Embryonic facial prominence (tissue), 1 donor: ENCODE data around the gene NETO1.

Experiments used
- DNase-seq: peaks from one replicate; pipeline ENCODE4 v3.0.0-alpha.2; 2016; ENCODE audit errors: extremely low spot score

Gene NETO1, protein sequence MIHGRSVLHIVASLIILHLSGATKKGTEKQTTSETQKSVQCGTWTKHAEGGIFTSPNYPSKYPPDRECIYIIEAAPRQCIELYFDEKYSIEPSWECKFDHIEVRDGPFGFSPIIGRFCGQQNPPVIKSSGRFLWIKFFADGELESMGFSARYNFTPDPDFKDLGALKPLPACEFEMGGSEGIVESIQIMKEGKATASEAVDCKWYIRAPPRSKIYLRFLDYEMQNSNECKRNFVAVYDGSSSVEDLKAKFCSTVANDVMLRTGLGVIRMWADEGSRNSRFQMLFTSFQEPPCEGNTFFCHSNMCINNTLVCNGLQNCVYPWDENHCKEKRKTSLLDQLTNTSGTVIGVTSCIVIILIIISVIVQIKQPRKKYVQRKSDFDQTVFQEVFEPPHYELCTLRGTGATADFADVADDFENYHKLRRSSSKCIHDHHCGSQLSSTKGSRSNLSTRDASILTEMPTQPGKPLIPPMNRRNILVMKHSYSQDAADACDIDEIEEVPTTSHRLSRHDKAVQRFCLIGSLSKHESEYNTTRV

DNA sequence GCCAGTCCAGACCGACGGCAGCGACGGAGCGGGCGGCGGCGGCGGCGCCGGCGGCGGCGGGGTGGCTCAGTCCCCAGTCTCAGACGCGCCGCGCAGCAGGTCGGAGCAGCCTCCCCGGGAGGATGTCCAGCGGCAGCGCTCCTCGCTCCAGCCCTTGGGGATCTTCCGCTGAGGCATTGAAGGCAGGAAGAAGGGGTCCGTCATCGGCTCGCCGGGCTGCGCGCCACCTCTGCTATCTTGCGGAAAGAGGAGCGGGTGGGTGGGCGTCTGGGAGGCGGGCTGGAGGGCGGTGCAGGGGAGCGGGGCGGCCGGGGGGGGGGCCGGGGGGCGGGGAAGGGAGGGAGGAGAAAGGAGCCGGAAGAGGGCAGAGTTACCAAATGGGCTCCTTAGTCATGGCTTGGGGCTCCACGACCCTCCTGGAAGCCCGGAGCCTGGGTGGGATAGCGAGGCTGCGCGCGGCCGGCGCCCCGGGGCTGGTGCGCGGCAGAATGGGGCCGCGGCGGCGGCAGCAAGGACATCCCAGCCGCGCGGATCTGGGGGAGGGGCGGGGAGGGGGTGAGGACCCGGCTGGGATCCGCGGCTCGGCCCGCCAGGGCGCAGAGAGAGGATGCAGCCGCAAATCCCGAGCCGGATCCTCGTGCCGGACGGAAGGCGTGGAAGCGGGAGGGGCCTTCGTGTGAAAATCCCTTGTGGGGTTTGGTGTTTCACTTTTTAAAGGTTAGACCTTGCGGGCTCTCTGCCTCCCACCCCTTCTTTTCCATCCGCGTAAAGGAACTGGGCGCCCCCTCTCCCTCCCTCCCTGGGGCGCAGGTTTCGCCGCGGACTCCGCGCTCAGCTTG is at the start of gene NETO1:
Gene NETO1 (minus strand): TSS at position 242 of the 839 bp plus-strand sequence. CDS start 696 bp downstream, outside the sequence.
- no peak for DNase-seq

DNA sequence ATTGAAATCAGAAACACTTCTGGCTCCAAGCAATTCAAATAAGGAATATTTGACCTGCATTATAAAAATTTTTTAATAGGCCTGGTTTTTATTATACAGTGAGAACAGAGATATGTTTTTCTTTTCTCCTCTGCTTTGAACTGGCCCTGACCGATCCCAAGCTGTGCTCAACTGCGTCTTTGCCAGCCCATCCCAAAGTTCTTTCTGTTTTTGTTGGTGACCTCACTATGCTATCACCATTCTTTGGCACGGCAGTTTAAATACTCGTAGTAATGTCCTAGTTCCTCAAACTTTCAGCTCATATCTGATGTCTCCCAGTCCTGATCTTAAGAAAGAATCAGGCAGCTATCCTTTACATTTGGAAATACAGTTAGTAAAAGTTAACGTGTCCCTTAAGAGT is 42.3 kb upstream of the NETO1 start:
- DNase-seq = no peak

DNA sequence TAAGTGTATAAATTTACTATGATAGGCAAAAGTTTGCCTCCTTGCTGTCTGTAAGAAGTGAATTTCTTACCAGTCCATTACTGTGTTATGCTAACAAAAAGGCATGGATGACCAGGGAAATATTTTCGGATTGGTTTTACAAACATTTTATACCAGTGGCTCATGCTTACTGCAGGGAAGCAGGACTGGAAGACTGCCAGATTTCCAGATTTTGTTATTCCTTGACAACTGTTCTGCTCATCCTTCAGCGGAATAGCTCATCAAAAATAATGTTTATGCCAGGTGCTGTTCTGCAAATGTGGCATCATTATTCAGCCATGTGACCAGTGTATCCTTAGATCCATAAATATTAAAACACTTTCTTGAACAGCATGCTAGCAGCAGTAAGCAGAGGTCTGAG is 40.4 kb upstream of the NETO1 start:
- no peak for DNase-seq

DNA sequence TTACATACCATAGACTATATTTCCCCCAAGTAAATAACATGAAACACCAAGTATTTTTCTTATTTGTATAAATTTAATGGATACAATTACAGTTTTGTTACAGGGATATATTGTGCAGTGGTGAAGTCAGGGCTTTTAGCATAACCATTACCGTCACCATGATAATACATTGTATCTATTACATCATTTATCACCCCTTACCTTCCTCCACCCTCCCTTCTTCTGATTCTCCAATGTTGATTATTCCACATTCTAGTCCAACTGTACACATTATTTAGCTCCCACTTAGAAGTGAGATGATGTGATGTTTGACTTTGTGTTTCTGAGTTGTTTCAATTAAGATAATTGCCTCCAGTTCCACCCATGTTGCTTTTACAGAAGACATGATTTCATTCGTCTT is 35.2 kb upstream of the NETO1 start:
- DNase-seq = no peak

DNA sequence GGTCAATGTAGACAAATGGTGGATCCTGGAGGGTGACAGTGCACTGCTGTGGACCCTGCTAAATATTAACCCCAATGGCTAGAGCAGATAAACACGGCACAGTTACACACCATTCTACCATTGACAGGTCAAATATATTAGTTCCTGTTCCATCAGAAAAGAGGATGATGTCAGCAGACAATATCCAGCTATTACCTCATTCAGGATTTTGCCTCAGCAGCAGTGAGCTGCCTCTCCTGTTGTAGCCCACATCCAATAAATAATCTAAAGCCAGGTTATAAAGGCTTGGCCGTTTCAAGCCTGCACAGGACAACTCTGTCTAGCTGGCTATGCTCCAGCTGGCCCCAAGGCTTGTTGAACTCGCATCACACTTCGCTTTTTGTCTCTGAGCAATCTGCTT is 31.6 kb upstream of the NETO1 start:
- no peak for DNase-seq

DNA sequence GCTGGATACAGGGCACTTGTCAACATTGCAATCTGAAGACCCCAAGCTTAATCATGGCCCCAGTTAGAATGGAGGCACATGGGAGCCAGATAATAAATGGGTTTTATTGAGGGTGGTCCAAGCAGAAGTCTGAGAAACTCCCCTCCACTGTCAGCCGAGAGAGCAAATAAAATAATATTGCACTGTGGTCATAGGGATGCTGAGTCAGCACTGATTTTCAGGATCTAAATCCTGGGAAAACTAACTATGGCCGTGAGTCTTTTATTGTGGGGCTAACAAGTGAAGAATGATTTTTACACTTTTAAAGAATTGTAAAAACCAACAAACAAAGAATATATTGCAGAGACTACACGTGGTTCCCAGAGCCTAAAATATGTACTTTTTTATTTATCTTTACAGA is 31.1 kb upstream of the NETO1 start:
- DNase-seq = no peak

DNA sequence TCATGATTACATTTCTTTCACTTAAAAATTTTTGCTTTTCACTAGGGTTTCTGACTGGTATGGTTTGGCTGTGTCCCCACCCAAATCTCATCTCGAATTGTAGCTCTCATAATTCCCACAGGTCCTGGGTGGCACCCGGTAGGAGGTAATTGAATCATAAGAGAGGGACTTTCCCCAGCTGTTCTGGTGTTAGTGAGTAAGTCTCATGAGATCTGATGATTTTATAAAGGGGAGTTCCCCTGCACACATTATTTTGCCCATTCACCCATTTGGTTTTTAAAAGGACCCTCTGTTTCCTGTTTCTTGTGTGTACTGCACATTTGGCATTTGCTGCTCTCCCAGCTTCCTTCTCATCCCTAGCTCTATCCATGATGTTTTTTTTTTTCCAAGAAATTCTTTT is 27.8 kb upstream of the NETO1 start:
- no peak for DNase-seq

DNA sequence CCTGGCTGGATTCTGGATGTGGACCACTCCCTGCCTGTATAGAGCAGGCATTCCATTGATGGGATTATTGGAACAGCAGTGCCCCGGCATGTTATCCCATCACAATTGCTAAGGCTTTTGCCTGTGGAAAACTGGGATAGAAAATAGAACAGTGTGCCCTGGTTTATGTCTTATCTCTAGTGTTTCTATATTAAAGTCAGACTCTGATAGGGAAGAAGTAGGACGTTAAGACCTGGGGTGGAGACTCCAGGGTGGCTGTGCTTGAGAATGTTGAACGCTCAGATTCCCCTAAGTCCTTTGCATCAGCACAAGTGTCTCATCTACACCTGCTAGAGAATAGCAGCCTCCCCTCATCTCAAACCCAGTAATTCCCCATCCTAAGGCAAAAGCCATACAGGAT is 10.8 kb upstream of the NETO1 start:
- no peak for DNase-seq

DNA sequence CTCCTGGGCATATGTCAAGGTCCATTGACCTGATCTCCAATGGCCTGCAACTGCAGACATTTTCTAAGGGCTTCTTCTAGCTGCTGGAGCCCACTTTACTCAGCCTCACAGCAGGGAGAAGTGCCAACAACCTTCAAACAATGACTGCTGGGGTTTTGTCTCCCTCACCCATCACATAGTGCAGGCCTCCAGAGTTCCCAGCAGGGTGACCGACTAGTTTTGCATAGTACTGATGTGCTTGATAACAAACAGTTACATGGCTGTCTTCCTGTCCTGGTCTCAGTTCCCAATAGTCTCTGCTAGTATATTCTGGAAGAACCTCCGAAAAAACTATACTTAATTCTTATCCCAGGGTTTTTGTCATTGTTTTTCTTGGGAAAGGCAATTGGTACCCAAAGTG is 10.4 kb upstream of the NETO1 start:
- no peak for DNase-seq

DNA sequence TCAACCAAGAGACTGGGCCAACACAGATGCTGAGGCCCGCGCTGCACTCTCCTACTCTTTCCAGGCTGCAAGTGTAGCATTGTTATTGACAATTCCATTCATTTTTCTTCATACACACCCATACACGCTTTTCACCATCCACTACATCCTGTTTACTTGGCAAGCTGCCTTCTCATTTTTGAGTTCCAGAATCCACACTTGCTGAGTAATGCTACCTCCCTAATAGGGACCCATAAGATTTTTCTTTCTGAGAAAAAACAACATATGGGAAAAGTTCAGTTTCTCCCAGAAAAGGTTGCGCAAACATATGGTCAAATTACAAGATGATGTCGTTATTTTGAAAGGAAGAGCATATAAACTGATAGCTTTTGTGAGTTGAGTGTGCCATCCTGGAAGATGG is 3.3 kb upstream of the NETO1 start:
- no peak for DNase-seq

DNA sequence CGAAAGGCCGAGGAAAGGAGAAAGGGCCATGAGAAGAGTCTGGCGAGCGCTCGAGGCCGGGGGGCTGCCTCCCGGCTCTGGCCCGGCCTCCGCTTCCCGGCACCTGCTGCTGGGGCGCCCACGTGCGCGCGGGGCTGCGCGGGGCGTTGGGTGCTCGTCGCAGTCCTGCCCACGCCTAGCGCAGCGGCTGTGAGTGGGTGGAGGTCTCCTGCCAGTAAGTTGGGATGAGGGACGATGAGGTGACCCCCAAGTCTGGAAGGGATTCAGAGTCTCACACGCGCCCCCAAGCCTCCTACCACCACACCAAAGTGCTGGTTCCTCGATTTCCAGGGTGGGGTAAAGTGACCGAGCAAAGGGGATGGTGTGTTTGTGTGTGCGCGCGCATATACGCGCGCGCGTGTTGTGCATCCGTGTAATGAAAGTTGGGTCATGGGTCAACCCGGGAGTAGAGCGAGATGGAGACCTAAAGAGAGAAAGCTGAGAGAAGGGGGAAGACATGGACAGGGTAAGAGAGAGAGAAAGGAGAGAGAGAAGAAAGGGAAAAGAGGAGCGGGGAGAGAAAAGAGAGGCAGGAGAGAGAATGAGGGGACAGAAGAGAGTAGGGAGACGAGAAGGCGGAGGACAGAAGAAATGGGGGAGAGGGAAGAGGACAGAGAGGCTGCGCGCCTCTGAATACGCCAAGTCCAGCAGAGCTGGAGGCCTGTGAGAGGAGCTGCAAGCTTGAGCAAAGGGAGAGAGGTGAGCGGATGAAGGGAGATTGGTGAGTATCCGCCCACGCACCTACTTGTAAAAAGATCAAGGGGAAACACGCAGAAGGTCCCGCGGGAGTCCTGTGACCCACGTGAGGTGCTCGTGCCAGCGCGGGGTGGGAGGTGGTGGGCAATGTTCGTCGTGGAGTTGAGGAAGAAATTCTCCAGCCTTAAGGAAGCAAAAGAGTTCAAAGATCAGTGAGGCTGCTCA is 1.7 kb upstream of the NETO1 start:
- no peak for DNase-seq

DNA sequence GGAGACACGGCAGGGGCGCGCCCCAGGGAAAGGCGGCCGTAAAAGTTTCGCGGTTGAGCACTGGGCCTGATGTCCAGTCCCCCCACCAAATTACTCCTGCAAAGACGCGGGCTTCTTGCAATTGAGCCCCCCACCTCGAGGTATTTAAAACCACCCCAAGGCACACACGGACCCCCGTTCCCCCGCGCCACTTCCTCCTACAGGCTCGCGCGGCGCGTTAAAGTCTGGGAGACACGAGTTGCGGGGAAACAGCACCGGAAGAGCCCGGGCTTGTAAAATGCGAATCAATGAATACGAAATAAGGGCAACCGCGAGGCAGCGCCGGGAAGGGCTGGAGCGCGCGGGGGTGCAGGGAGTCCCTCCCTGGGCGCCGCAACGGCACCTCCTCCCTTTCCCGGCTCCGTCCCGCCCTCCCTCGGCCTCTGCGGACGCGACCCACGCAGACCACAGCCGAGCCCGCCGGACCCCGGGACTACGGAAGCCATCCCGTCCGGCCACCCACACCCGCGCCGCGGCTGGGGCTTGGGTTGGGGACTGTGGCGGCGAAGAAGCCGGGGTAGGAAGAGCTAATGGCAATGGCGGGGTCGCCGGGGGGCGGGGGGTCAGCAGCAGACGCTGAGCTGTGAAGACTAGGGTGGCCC is 918 bp upstream of the NETO1 start:
- no peak for DNase-seq

DNA sequence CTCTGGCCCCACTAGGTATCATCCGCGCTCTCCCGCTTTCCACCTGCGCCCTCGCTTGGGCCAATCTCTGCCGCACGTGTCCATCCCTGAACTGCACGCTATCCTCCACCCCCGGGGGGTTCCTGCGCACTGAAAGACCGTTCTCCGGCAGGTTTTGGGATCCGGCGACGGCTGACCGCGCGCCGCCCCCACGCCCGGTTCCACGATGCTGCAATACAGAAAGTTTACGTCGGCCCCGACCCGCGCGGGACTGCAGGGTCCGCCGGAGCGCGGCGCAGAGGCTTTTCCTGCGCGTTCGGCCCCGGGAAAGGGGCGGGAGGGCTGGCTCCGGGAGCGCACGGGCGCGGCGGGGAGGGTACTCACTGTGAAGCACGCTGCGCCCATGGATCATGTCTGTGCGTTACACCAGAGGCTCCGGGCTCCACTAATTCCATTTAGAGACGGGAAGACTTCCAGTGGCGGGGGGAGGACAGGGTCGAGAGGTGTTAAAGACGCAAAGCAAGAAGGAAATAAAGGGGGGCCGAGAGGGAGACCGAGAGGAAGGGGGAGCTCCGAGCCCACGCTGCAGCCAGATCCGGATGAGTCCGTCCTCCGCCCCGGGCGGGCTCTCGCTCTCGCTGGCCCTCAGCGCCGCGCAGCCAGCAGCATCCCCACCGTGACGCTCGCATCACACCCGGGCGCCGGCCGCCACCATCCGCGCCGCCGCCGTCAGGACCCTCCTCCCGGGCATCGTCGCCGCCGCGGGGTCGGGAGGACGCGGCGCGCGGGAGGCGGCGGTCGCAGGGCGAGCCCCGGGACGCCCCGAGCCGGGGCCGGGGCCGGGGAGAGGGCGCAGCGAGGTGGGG is 664 bp downstream of the NETO1 start:
- peak; percentile 13 for DNase-seq

DNA sequence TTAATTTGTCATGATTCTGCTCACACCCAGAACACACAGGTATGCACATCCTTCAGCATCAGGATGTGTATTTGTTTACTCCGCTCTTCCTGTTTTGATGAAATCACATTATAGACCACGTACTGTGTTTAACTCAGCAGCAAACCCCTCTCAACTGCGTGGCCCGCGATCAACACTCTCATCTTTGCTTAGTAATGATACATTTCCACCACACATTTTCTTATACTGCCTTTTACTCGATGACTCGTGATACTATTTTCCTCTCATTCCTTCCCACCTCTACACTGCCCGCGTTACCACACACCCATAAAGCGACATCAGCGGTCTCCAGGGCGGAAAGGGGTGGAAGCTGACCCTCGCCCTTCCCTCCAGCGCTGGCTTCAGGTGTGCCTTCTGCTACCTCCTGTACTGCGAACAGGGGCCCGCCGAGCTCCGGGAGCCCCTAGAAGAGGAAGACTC is 1.3 kb downstream of the NETO1 start:
- DNase-seq = no peak

DNA sequence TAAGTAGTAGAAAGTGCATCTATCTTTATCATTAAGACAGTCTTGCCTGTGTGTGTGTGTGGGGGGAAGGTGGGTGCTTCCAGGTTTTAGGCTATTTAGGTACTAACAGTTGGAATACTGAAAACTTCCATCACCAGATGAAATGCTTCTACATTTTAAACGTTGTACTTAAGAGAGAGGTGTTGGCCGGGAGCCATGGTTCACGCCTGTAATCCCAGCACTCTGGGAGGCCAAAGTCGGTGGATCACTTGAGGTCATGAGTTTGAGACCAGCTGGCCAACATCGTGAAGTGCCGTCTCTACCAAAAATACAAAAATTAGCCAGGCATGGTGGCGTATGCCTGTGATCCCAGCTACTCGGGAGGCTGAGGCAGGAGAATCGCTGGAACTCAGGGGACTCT is 4.0 kb downstream of the NETO1 start:
- DNase-seq = no peak

DNA sequence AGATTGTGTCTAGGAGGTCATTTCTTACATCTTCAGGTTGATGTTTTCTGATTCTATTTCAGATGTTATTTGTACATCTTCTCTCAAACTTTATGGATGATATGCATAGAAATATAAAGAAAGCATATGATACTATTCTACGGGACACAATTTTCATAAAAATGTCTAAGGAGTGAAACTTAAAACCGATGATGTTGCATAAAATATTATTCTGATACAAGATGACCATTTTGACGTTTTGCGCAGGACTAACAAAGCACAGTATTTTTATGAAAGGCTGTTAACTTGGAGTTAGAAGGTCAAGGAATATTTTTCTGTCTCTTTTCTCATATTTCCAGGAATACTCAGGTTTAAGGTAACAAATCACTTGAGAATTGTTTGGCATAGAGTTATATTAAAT is 8.7 kb downstream of the NETO1 start:
- no peak for DNase-seq

DNA sequence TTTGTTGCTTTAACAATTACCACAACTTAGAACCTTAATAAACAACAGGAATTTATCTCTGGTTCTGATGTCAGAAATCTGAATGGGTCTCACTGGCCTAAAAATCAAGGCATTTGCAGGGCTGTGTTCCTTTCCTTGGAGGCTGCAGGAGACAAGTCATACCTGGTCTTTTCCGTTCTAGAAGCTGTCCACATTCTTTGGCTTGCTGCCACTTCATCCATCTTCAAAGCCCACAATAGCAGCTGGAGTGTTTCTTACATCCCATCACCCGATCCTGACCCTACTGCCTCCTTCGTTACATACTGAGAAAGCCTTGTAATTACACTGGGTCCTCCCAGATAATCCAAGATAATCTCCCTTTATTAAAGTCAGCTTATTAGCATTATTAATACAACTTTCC is 18.1 kb downstream of the NETO1 start:
- DNase-seq = no peak

DNA sequence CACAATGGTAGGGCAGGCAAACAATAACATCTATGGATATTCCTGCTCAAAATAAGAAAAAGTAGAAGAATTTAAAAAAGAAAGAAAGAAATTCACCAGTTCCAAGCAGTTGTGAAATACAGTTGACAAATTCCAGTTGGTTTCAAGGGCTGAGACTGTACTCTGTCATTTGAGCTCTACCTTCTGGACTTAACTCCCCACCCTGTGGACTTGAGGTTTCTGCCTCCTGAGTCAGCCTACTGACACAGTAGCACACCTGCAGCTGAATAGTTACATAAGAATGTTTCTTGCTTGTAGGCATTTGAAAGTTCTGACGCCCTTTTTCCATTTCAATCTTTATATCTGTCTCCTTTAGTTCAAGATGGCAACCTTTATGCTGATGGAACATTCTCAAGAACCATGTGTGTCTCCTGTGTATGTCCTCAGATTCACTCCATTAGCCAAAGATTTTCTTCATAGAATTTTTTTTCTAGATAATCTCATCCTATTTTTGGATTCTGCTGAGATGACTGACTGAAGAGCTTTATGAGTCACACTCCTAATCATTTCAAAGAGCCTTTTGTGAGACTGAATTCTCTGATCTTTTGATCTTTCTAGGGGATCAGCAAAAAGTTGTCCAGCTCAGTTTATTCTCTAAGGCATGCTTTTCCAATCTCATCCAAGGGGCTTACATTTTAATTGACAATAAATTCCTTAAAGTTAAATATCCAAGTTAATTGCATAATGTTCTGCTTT is 19.1 kb downstream of the NETO1 start:
- DNase-seq = no peak

DNA sequence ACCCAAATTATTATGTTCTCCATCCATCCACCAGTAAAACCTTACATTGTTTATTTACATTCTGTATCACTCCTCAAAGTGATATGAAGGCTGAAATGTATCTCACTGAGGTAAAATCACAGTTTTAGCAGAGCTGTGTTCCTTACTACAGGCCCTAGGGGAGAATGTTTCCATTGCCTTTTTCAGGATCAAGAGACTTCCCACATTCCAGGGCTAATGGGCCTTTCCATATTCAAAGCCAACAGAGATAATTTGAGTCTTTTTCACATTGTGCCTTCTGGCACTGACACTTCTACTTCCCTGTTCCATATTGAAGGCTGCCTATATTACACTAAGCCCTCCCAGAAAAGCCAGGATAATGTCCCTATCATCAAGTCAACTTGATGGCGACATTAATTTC is 20.0 kb downstream of the NETO1 start:
- no peak for DNase-seq
